HEK293 (cell line): ENCODE results near the gene SP2.

Source experiments
- GLI4 ChIP-seq: fragments of 450-650 bp; formaldehyde crosslinking; IDR thresholded peaks from 2 replicates; pipeline ENCODE4 v1.5.1; 2016; ENCODE audit warnings: missing biosample characterization, missing genetic modification characterization
- GLIS1 ChIP-seq: fragments of 450-650 bp; formaldehyde crosslinking; IDR thresholded peaks from 2 replicates; pipeline ENCODE4 v1.5.1; 2016; ENCODE audit warnings: missing biosample characterization, missing genetic modification characterization
- KLF1 ChIP-seq: fragments of 450-650 bp; formaldehyde crosslinking; IDR thresholded peaks from 2 replicates; pipeline ENCODE4 v1.5.1; 2016; ENCODE audit warnings: missing biosample characterization, missing genetic modification characterization
- KLF10 ChIP-seq: fragments of 450-650 bp; IDR thresholded peaks from 2 replicates; pipeline ENCODE4 v1.5.1; 2018; ENCODE audit warnings: missing biosample characterization, mild to moderate bottlenecking, missing genetic modification characterization
- SETDB1 ChIP-seq: IDR thresholded peaks from one replicate; pipeline ENCODE4 v1.6.1; 2017; ENCODE audit warnings: mild to moderate bottlenecking, low read length, moderate library complexity, mixed read lengths; ENCODE audit not compliant: insufficient read length
- SP2 ChIP-seq: fragments of 450-650 bp; formaldehyde crosslinking; IDR thresholded peaks from 2 replicates; pipeline ENCODE4 v1.5.1; 2016; ENCODE audit warnings: missing biosample characterization, missing genetic modification characterization
- TRIM28 ChIP-seq: IDR thresholded peaks from 2 replicates; pipeline ENCODE4 v1.6.1; 2011; ENCODE audit warnings: low read length, control low read depth, borderline replicate concordance
- ZIC2 ChIP-seq: fragments of 450-650 bp; formaldehyde crosslinking; IDR thresholded peaks from 2 replicates; pipeline ENCODE4 v1.5.1; 2016; ENCODE audit warnings: missing biosample characterization, missing genetic modification characterization
- ZNF114 ChIP-seq: fragments of 450-650 bp; formaldehyde crosslinking; IDR thresholded peaks from 2 replicates; pipeline ENCODE4 v1.5.0; 2017; ENCODE audit warnings: missing biosample characterization, missing genetic modification characterization
- ZNF138 ChIP-seq: fragments of 450-650 bp; formaldehyde crosslinking; IDR thresholded peaks from 2 replicates; pipeline ENCODE4 v1.5.1; 2016; ENCODE audit warnings: missing biosample characterization, missing genetic modification characterization, borderline replicate concordance
- ZNF140 ChIP-seq: fragments of 450-650 bp; formaldehyde crosslinking; IDR thresholded peaks from 2 replicates; pipeline ENCODE4 v1.5.1; 2016; ENCODE audit warnings: missing biosample characterization, missing genetic modification characterization
- ZNF146 ChIP-seq: fragments of 450-650 bp; formaldehyde crosslinking; IDR thresholded peaks from 2 replicates; pipeline ENCODE4 v1.5.1; 2016; ENCODE audit warnings: missing biosample characterization, missing genetic modification characterization
- ZNF175 ChIP-seq: fragments of 450-650 bp; formaldehyde crosslinking; IDR thresholded peaks from 2 replicates; pipeline ENCODE4 v1.5.1; 2016; ENCODE audit warnings: missing biosample characterization, missing genetic modification characterization
- ZNF2 ChIP-seq: fragments of 450-650 bp; formaldehyde crosslinking; IDR thresholded peaks from 2 replicates; pipeline ENCODE4 v1.5.1; 2016; ENCODE audit warnings: missing biosample characterization, missing genetic modification characterization
- ZNF221 ChIP-seq: fragments of 450-650 bp; formaldehyde crosslinking; IDR thresholded peaks from 2 replicates; pipeline ENCODE4 v1.5.1; 2017; ENCODE audit warnings: missing biosample characterization, missing genetic modification characterization, borderline replicate concordance
- ZNF223 ChIP-seq: fragments of 450-650 bp; formaldehyde crosslinking; IDR thresholded peaks from 2 replicates; pipeline ENCODE4 v1.5.1; 2016; ENCODE audit warnings: missing biosample characterization, missing genetic modification characterization
- ZNF239 ChIP-seq: fragments of 450-650 bp; formaldehyde crosslinking; IDR thresholded peaks from 2 replicates; pipeline ENCODE4 v1.5.1; 2016; ENCODE audit warnings: missing biosample characterization, missing genetic modification characterization
- ZNF394 ChIP-seq: fragments of 450-650 bp; formaldehyde crosslinking; IDR thresholded peaks from 2 replicates; pipeline ENCODE4 v1.5.1; 2016; ENCODE audit warnings: missing biosample characterization, missing genetic modification characterization, mild to moderate bottlenecking, moderate library complexity, borderline replicate concordance
- ZNF514 ChIP-seq: fragments of 450-650 bp; formaldehyde crosslinking; IDR thresholded peaks from 2 replicates; pipeline ENCODE4 v1.5.1; 2016; ENCODE audit warnings: missing biosample characterization, missing genetic modification characterization
- ZNF549 ChIP-seq: fragments of 450-650 bp; IDR thresholded peaks from 2 replicates; pipeline ENCODE4 v1.5.1; 2018; ENCODE audit warnings: missing biosample characterization, missing genetic modification characterization, mild to moderate bottlenecking, inconsistent platforms, moderate library complexity
- ZNF560 ChIP-seq: fragments of 450-650 bp; formaldehyde crosslinking; IDR thresholded peaks from 2 replicates; pipeline ENCODE4 v1.5.1; 2017; ENCODE audit warnings: missing biosample characterization, missing genetic modification characterization, borderline replicate concordance
- ZNF621 ChIP-seq: fragments of 450-650 bp; formaldehyde crosslinking; IDR thresholded peaks from 2 replicates; pipeline ENCODE4 v1.5.1; 2017; ENCODE audit warnings: missing biosample characterization, missing genetic modification characterization
- ZNF660 ChIP-seq: fragments of 450-650 bp; IDR thresholded peaks from 2 replicates; pipeline ENCODE4 v1.5.1; 2018; ENCODE audit warnings: missing biosample characterization, mild to moderate bottlenecking, missing genetic modification characterization
- ZNF677 ChIP-seq: fragments of 450-650 bp; IDR thresholded peaks from 2 replicates; pipeline ENCODE4 v1.5.0; 2018; ENCODE audit warnings: missing biosample characterization, mild to moderate bottlenecking, missing genetic modification characterization, moderate library complexity
- ZNF76 ChIP-seq: fragments of 450-650 bp; formaldehyde crosslinking; IDR thresholded peaks from 2 replicates; pipeline ENCODE4; 2016; ENCODE audit warnings: low read depth, missing biosample characterization, missing genetic modification characterization, borderline replicate concordance
- ZSCAN30 ChIP-seq: fragments of 450-650 bp; IDR thresholded peaks from 2 replicates; pipeline ENCODE4 v1.5.1; 2018; ENCODE audit warnings: missing biosample characterization, mild to moderate bottlenecking, missing genetic modification characterization, moderate library complexity
- TF ChIP-seq, protein P1 (sequence below): fragments of 450-650 bp; formaldehyde crosslinking; IDR thresholded peaks from 2 replicates; pipeline ENCODE4 v1.5.1; 2016; ENCODE audit warnings: missing biosample characterization, missing genetic modification characterization
- TF ChIP-seq, protein P2 (sequence below): fragments of 450-650 bp; formaldehyde crosslinking; optimal IDR thresholded peaks from 2 replicates; pipeline ENCODE3; 2016; ENCODE audit warnings: missing biosample characterization, mild to moderate bottlenecking, missing genetic modification characterization
- TF ChIP-seq, protein P3 (sequence below): fragments of 450-650 bp; formaldehyde crosslinking; IDR thresholded peaks from 2 replicates; pipeline ENCODE4 v1.5.1; 2017; ENCODE audit warnings: missing biosample characterization, missing genetic modification characterization
- TF ChIP-seq, protein P4 (sequence below): fragments of 450-650 bp; formaldehyde crosslinking; IDR thresholded peaks from 2 replicates; pipeline ENCODE4 v1.5.1; 2016; ENCODE audit warnings: missing biosample characterization, missing genetic modification characterization
- TF ChIP-seq, protein P5 (sequence below): fragments of 450-650 bp; formaldehyde crosslinking; IDR thresholded peaks from 2 replicates; pipeline ENCODE4 v1.5.1; 2016; ENCODE audit warnings: missing biosample characterization, missing genetic modification characterization
- TF ChIP-seq, protein P6 (sequence below): fragments of 450-650 bp; formaldehyde crosslinking; IDR thresholded peaks from 2 replicates; pipeline ENCODE4 v1.5.1; 2016; ENCODE audit warnings: missing biosample characterization, missing genetic modification characterization

Gene SP2

DNA sequence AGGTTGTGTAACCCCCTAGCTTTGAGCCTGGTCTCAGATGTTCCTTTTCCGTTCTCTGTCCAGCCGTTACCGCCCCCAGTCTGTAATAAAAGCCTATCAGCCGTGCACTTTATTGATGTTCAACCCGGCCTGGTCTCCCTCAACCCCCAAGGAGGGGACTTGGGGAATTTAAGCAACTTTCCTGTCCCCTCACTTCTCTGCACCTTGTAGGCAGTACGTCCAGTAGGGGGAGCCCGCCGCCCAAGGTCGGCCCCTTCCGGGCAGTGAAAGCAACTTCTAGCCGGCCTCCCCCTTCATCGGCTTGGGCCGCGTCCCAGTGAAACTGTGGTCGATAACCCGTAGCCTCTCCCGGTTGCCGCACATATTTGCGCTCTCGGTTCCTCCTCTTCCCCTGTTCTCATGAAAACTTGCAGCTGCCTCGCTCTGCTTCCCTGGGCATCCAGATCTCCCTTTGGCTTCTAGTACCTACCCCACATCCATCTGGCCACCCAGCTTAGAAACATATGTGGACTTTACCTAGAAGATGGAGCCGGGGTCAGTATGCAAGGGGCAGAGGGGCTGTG is 53.2 kb downstream of the SP2 start (continued):
- TF ChIP-seq KLF10 (tag by site-specific recombination): no peak
- TF ChIP-seq KLF1 (tag by site-specific recombination): no peak
- TF ChIP-seq TRIM28: no peak
- no peak for TF ChIP-seq ZNF549 (tag by site-specific recombination)
- TF ChIP-seq, protein P1, sequence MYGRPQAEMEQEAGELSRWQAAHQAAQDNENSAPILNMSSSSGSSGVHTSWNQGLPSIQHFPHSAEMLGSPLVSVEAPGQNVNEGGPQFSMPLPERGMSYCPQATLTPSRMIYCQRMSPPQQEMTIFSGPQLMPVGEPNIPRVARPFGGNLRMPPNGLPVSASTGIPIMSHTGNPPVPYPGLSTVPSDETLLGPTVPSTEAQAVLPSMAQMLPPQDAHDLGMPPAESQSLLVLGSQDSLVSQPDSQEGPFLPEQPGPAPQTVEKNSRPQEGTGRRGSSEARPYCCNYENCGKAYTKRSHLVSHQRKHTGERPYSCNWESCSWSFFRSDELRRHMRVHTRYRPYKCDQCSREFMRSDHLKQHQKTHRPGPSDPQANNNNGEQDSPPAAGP (tag by site-specific recombination): no peak
- TF ChIP-seq ZNF2 (tag by site-specific recombination): 0 out of 2 replicates have a peak, but pooled peaks have one; percentile 69
- TF ChIP-seq ZNF140 (tag by site-specific recombination): no peak
- no peak for TF ChIP-seq GLI4 (tag by site-specific recombination)
- 0 out of 2 replicates have a peak, but pooled peaks have one; percentile 25 for TF ChIP-seq ZNF394 (tag by site-specific recombination)
- no peak for TF ChIP-seq ZNF138 (tag by site-specific recombination)
- TF ChIP-seq ZNF621 (tag by site-specific recombination): no peak
- TF ChIP-seq SETDB1: no peak
- TF ChIP-seq, protein P2, sequence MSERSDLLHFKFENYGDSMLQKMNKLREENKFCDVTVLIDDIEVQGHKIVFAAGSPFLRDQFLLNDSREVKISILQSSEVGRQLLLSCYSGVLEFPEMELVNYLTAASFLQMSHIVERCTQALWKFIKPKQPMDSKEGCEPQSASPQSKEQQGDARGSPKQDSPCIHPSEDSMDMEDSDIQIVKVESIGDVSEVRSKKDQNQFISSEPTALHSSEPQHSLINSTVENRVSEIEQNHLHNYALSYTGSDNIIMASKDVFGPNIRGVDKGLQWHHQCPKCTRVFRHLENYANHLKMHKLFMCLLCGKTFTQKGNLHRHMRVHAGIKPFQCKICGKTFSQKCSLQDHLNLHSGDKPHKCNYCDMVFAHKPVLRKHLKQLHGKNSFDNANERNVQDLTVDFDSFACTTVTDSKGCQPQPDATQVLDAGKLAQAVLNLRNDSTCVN (tag by site-specific recombination): peak; percentile 5
- no peak for TF ChIP-seq ZNF514 (tag by site-specific recombination)
- TF ChIP-seq, protein P3, sequence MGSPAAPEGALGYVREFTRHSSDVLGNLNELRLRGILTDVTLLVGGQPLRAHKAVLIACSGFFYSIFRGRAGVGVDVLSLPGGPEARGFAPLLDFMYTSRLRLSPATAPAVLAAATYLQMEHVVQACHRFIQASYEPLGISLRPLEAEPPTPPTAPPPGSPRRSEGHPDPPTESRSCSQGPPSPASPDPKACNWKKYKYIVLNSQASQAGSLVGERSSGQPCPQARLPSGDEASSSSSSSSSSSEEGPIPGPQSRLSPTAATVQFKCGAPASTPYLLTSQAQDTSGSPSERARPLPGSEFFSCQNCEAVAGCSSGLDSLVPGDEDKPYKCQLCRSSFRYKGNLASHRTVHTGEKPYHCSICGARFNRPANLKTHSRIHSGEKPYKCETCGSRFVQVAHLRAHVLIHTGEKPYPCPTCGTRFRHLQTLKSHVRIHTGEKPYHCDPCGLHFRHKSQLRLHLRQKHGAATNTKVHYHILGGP (tag by site-specific recombination): no peak
- peak; percentile 62; the same call in 1 of the 2 replicates for TF ChIP-seq ZSCAN30 (tag by site-specific recombination)
- no peak for TF ChIP-seq ZNF223
- no peak for TF ChIP-seq ZNF175
- no peak for TF ChIP-seq ZNF146 (tag by site-specific recombination)
- TF ChIP-seq, protein P4, sequence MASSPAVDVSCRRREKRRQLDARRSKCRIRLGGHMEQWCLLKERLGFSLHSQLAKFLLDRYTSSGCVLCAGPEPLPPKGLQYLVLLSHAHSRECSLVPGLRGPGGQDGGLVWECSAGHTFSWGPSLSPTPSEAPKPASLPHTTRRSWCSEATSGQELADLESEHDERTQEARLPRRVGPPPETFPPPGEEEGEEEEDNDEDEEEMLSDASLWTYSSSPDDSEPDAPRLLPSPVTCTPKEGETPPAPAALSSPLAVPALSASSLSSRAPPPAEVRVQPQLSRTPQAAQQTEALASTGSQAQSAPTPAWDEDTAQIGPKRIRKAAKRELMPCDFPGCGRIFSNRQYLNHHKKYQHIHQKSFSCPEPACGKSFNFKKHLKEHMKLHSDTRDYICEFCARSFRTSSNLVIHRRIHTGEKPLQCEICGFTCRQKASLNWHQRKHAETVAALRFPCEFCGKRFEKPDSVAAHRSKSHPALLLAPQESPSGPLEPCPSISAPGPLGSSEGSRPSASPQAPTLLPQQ (tag by site-specific recombination): no peak
- peak; percentile 74; the same call in 1 of the 2 replicates for TF ChIP-seq ZNF660
- TF ChIP-seq, protein P5, sequence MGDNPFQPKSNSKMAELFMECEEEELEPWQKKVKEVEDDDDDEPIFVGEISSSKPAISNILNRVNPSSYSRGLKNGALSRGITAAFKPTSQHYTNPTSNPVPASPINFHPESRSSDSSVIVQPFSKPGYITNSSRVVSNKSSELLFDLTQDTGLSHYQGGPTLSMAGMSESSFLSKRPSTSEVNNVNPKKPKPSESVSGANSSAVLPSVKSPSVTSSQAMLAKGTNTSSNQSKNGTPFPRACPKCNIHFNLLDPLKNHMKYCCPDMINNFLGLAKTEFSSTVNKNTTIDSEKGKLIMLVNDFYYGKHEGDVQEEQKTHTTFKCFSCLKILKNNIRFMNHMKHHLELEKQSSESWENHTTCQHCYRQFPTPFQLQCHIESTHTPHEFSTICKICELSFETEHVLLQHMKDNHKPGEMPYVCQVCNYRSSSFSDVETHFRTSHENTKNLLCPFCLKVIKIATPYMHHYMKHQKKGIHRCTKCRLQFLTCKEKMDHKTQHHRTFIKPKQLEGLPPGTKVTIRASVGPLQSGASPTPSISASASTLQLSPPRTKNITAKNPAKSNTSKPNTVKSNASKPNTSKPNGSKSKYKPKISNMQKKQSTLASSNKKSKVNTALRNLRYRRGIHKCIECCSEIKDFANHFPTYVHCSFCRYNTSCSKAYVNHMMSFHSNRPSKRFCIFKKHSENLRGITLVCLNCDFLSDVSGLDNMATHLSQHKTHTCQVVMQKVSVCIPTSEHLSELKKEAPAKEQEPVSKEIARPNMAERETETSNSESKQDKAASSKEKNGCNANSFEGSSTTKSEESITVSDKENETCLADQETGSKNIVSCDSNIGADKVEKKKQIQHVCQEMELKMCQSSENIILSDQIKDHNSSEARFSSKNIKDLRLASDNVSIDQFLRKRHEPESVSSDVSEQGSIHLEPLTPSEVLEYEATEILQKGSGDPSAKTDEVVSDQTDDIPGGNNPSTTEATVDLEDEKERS (tag by site-specific recombination): no peak
- no peak for TF ChIP-seq ZNF677 (tag by site-specific recombination)
- TF ChIP-seq ZNF76 (tag by site-specific recombination): no peak
- TF ChIP-seq ZNF560 (tag by site-specific recombination): no peak
- no peak for TF ChIP-seq GLIS1 (tag by site-specific recombination)
- TF ChIP-seq, protein P6, sequence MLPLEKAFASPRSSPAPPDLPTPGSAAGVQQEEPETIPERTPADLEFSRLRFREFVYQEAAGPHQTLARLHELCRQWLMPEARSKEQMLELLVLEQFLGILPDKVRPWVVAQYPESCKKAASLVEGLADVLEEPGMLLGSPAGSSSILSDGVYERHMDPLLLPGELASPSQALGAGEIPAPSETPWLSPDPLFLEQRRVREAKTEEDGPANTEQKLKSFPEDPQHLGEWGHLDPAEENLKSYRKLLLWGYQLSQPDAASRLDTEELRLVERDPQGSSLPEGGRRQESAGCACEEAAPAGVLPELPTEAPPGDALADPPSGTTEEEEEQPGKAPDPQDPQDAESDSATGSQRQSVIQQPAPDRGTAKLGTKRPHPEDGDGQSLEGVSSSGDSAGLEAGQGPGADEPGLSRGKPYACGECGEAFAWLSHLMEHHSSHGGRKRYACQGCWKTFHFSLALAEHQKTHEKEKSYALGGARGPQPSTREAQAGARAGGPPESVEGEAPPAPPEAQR (tag by site-specific recombination): no peak
- no peak for TF ChIP-seq ZIC2 (tag by site-specific recombination)
- no peak for TF ChIP-seq ZNF221 (tag by site-specific recombination)
- 0 out of 2 replicates have a peak, but pooled peaks have one; percentile 22 for TF ChIP-seq SP2 (tag by site-specific recombination)
- no peak for TF ChIP-seq ZNF239 (tag by site-specific recombination)
- TF ChIP-seq ZNF114 (tag by site-specific recombination): no peak
